Progenitor cell of endocrine pancreas (in vitro differentiated cells): ENCODE data around the gene WNT3. TPM values are rescaled to one million over a fixed set of nuclear protein-coding genes. Genes with fewer than 3 reads are reported as not detected.

Experiments used
- DNase-seq: peaks from one replicate; pipeline ENCODE4 v3.0.0; 2021; ENCODE audit warnings: low spot score; ENCODE audit not compliant: unreplicated experiment
- H3K27ac Mint-ChIP-seq: 2 replicates; pipeline ENCODE4 v1.8.0; 2021; ENCODE audit warnings: mild to moderate bottlenecking, moderate library complexity, mixed read lengths
- H3K27me3 Mint-ChIP-seq: 2 replicates; pipeline ENCODE4 v1.8.0; 2021; ENCODE audit warnings: mixed read lengths
- H3K36me3 Mint-ChIP-seq: 2 replicates; pipeline ENCODE4 v1.8.0; 2022; ENCODE audit warnings: mixed read lengths; ENCODE audit not compliant: insufficient read depth
- H3K4me1 Mint-ChIP-seq: 2 replicates; pipeline ENCODE4 v1.8.0; 2021; ENCODE audit warnings: low read depth, mixed read lengths
- H3K4me3 Mint-ChIP-seq: 2 replicates; pipeline ENCODE4 v1.8.0; 2021; ENCODE audit warnings: low read depth, mild to moderate bottlenecking, moderate library complexity, mixed read lengths
- H3K9me3 Mint-ChIP-seq: 2 replicates; pipeline ENCODE4 v1.8.0; 2021; ENCODE audit warnings: low read depth, mixed read lengths
- CTCF ChIP-seq: fragments of 200-600 bp; sonication (generic); IDR thresholded peaks from one replicate; pipeline ENCODE4 v1.5.0; 2021; ENCODE audit warnings: antibody characterized with exemption, mild to moderate bottlenecking; ENCODE audit not compliant: unreplicated experiment
- total RNA-seq: library from RNA; stranded (reverse); gene quantifications from 2 replicates; pipeline ENCODE4 v1.2.1, GENCODE V29; 2021

Gene WNT3
- total RNA-seq, 1 donor from 2014 or later: 7.2 TPM

GRCh38 chr17:46783031-46783593, 35.4 kb downstream of the WNT3 start:
- Mint-ChIP-seq H3K27ac (no peak overlapping the region), H3K4me1 (peaks cover 9% of the 10 kb centered on the region), H3K36me3 (no peaks in the 10 kb centered on the region), H3K4me3 (no peak overlapping the region), H3K9me3 (no peaks in the 10 kb centered on the region), H3K27me3 (peaks cover 20% of the 10 kb centered on the region)
- DNase-seq: no peak
- TF ChIP-seq CTCF: no peak

- Mint-ChIP-seq H3K4me1 (peaks cover 9% of the 10 kb centered on the region), H3K27ac (no peak overlapping the region), H3K36me3 (no peaks in the 10 kb centered on the region), H3K27me3 (peaks cover 27% of the 10 kb centered on the region), H3K9me3 (no peaks in the 10 kb centered on the region), H3K4me3 (no peak overlapping the region)
- TF ChIP-seq CTCF: peak; percentile 63
- DNase-seq: no peak
These were observed 36.1 kb downstream of the WNT3 start for GRCh38 chr17:46782250-46782953.

- Mint-ChIP-seq H3K4me3 (no peak overlapping the region), H3K27me3 (peaks cover 28% of the 10 kb centered on the region), H3K27ac (no peak overlapping the region), H3K4me1 (peaks cover 1% of the 10 kb centered on the region), H3K9me3 (no peaks in the 10 kb centered on the region), H3K36me3 (no peaks in the 10 kb centered on the region)
- DNase-seq: no peak
- TF ChIP-seq CTCF: no peak
These were observed 38.5 kb downstream of the WNT3 start for GRCh38 chr17:46780003-46780373.

- Mint-ChIP-seq H3K27ac (no peak overlapping the region), H3K36me3 (no peaks in the 10 kb centered on the region), H3K27me3 (peaks cover 26% of the 10 kb centered on the region), H3K9me3 (no peaks in the 10 kb centered on the region), H3K4me3 (no peak overlapping the region), H3K4me1 (peaks cover 6% of the 10 kb centered on the region)
- no peak for TF ChIP-seq CTCF
- DNase-seq: no peak
These were observed 40.3 kb downstream of the WNT3 start for GRCh38 chr17:46777943-46778915.

- TF ChIP-seq CTCF: no peak
- H3K36me3 Mint-ChIP-seq: no peaks in the 10 kb centered on the region
- DNase-seq: no peak
- H3K27ac Mint-ChIP-seq: no peak overlapping the region
- H3K9me3 Mint-ChIP-seq: no peaks in the 10 kb centered on the region
- H3K27me3 Mint-ChIP-seq: peaks cover 28% of the 10 kb centered on the region
- H3K4me1 Mint-ChIP-seq: peaks cover 7% of the 10 kb centered on the region
- H3K4me3 Mint-ChIP-seq: no peak overlapping the region
These were observed 42.0 kb downstream of the WNT3 start for GRCh38 chr17:46776298-46777005.
